ENCODE data around the gene EXOC3L2.
"Not testable (repeated sequence)": the region's sequence is repeated elsewhere in the genome, so short reads cannot be mapped to it uniquely, and the experiment has no call there.

The EXOC3L2 gene

GRCh38 chr19:45271098-45271734, 26.0 kb upstream of the EXOC3L2 start:
- TF ChIP-seq, protein P1, sequence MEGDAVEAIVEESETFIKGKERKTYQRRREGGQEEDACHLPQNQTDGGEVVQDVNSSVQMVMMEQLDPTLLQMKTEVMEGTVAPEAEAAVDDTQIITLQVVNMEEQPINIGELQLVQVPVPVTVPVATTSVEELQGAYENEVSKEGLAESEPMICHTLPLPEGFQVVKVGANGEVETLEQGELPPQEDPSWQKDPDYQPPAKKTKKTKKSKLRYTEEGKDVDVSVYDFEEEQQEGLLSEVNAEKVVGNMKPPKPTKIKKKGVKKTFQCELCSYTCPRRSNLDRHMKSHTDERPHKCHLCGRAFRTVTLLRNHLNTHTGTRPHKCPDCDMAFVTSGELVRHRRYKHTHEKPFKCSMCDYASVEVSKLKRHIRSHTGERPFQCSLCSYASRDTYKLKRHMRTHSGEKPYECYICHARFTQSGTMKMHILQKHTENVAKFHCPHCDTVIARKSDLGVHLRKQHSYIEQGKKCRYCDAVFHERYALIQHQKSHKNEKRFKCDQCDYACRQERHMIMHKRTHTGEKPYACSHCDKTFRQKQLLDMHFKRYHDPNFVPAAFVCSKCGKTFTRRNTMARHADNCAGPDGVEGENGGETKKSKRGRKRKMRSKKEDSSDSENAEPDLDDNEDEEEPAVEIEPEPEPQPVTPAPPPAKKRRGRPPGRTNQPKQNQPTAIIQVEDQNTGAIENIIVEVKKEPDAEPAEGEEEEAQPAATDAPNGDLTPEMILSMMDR (IDR thresholded peaks at IDR 0.05; ENCODE audit: low read length, missing control alignments), result no peak
- no peak for DNase-seq (ENCODE audit: low read depth)
- no peak overlapping the region for H3K4me3 ChIP-seq (replicated peaks; ENCODE audit: low read depth, low read length)

DNA sequence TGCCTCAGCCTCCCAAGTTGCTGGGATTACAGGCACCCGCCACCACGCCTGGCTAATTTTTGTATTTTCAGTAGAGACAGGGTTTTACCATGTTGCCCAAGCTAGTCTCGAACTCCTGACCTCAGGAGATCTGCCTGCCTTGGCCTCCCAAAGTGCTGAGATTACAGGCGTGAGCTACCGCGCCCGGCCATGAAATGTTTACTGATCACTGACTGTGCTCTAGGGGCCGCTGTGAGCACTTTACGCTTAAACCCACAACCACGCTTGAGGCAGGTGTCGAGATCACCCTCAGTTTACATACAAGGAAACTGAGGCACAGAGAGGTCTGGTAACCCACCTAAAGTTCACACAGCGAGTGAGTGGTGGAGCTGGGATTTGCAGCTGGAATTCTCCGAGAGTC, 24.7 kb upstream of the EXOC3L2 start:
- not testable (repeated sequence) for H3K4me3 ChIP-seq (replicated peaks; ENCODE audit: low read depth, low read length); DNase-seq (ENCODE audit: low read depth)

DNA sequence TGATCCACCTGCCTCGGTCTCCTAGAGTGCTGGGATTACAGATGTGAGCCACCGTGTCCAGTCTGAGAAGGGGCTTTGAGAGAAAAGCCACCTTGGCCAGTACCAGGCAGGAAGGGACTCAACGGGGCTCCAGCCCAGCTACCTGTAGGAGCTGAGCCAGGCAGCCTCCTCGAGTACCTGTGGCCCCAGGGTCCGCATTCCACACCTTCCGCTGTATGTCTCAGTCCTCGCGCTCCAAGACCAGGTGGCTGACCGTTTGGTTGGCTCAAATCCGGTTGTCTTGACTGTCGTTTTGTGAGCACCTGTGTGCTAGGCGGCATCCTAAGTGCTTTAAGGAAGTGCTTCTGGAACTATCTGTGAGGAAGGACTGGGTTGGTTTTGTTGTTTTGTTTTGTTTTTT, 22.1 kb upstream of the EXOC3L2 start:
- TF ChIP-seq, protein P1 (IDR thresholded peaks at IDR 0.05; ENCODE audit: low read length, missing control alignments), result no peak
- no peak for DNase-seq (ENCODE audit: low read depth)
- H3K4me3 ChIP-seq (replicated peaks; ENCODE audit: low read depth, low read length), result no peak overlapping the region

DNA sequence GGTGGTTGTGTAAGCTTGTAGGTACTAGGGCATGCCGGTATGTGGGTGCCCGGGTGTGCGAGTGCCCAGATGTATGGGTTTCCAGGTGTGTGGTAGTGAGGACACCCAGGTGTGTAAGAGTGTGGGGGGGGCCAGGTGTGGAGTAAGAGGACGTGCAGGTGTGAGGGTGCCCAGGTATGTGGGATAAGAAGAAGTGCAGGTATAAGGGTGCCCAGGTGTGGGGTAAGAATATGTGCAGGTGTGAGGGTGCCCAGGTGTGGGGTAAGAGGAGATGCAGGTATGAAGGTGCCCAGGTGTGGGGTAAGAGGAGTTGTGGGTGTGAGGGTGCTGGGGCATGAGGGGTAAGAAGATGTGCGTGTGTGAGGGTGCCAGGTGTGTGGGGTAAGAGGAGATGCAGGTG, 20.2 kb upstream of the EXOC3L2 start:
- DNase-seq (ENCODE audit: low read depth), result no peak
- no peak overlapping the region for H3K4me3 ChIP-seq (replicated peaks; ENCODE audit: low read depth, low read length)
- TF ChIP-seq, protein P1 (IDR thresholded peaks at IDR 0.05; ENCODE audit: low read length, missing control alignments), result no peak

DNA sequence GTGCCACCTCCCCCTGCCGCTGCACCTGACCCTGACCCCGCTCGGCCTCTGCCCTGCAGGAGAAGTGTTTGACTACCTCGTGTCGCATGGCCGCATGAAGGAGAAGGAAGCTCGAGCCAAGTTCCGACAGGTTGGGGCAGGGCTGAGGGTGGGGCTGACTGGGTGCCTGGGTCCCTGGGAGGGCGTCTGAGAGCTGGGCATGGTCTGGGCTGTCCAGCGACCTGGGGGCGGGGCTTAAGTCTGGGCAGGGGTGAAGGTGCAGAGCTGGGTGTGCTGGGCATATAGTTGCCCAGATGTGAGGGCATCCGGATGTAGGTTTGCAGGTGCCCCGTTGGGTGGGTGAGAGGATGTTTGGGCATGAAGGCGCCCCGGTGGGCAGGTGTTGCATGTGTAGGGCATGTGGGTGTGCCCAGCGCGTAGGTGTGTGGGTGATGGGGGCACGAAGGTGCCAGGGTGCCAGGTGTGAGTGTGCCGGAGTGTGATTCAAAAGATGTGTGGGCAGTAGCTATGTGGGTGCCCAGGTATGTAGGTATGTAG, 19.6 kb upstream of the EXOC3L2 start:
- H3K4me3 ChIP-seq (replicated peaks; ENCODE audit: low read depth, low read length), result no peak overlapping the region
- TF ChIP-seq, protein P1 (IDR thresholded peaks at IDR 0.05; ENCODE audit: low read length, missing control alignments), result no peak
- no peak for DNase-seq (ENCODE audit: low read depth)

DNA sequence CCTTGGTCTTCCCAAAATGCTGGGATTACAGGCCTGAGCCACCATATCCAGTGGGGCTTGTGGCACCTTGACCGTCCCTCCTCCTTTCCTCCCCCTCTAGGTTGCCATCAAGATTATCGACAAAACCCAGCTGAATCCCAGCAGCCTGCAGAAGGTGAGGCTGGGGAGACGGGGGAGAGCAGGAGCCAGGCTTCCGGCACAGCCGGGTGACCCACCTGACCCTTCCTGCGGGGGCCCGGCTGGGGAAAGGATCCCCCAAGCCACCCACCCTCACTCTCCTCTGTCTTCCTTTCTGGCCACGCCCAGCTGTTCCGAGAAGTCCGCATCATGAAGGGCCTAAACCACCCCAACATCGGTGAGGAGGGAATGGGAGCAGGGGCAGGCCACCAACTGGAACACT, 17.8 kb upstream of the EXOC3L2 start:
- no peak overlapping the region for H3K4me3 ChIP-seq (replicated peaks; ENCODE audit: low read depth, low read length)
- TF ChIP-seq, protein P1 (IDR thresholded peaks at IDR 0.05; ENCODE audit: low read length, missing control alignments), result no peak

DNA sequence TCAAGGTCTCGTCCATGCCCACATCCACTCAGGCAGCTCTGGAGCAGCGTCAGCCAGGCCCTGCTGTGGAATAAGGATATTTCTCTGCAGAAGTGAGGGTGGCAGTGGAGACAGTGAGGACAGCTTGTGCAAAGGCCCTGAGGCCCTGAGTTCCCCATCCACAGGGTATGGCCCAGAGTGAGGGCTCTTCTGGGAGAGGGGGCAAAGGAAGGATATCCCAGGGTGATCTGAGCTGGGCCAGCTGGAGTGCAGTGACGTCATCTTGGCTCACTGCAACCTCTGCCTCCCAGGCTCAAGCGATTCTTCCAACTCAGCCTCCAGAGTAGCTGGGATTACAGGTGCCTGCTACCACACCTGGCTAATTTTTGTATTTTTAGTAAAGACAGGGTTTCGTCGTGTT, 17.4 kb upstream of the EXOC3L2 start:
- TF ChIP-seq, protein P1 (IDR thresholded peaks at IDR 0.05; ENCODE audit: low read length, missing control alignments), result no peak
- DNase-seq (ENCODE audit: low read depth), result no peak

More for the DNA sequence above, 17.8 kb upstream of the EXOC3L2 start:
- no peak for DNase-seq (ENCODE audit: low read depth)

More for the DNA sequence above, 17.4 kb upstream of the EXOC3L2 start:
- H3K4me3 ChIP-seq (replicated peaks; ENCODE audit: low read depth, low read length), result no peak overlapping the region
